Measurements from ENCODE around the gene MLH3. TPM values are rescaled to one million over a fixed set of nuclear protein-coding genes. Genes with fewer than 3 reads are reported as not detected.

The MLH3 gene
- total RNA-seq, 1 experiment from 2014 or later = 23.0 TPM

GRCh38 chr14:74985806-74986205 is 65.5 kb downstream of the MLH3 start:
- H3K4me1 Mint-ChIP-seq = peaks cover 10 to 20% of the 10 kb centered on the region in 2 experiments
- Histone ChIP-seq H3K4me1 (ENCODE audit: insufficient read depth, low read length) (no peaks in the 10 kb centered on the region; the same call in 1 of the 2 replicates), H3K18ac (ENCODE audit: insufficient read length, low read depth, low read length) (no peak overlapping the region), H3T11ph (ENCODE audit: low read length) (no peak overlapping the region), H2BK5ac (ENCODE audit: insufficient read length, low read length) (no peak overlapping the region), H2BK20ac (ENCODE audit: low read depth, low read length, poor library complexity, severe bottlenecking) (no peak overlapping the region), H3K4me2 (ENCODE audit: insufficient read depth, insufficient read length, low read length) (no peak overlapping the region), H4K20me1 (ENCODE audit: control insufficient read depth, insufficient read depth, insufficient read length) (no peaks in the 10 kb centered on the region), H4K91ac (ENCODE audit: insufficient read length, low read depth, low read length) (no peak overlapping the region), H2BK12ac (ENCODE audit: insufficient read length, low read depth, low read length) (no peak overlapping the region), H3K79me1 (ENCODE audit: insufficient read depth, low read depth, low read length, poor library complexity, severe bottlenecking) (no peaks in the 10 kb centered on the region), H3K56ac (ENCODE audit: insufficient read length, low read depth, low read length) (no peak overlapping the region), H2BK15ac (ENCODE audit: low read depth, low read length) (no peak overlapping the region; the same call in 1 of the 2 replicates), H3K9ac (ENCODE audit: extremely low read depth, insufficient read length, low read length) (no peak overlapping the region), H3K14ac (ENCODE audit: insufficient read depth, low read length) (no peak overlapping the region), H2AK5ac (ENCODE audit: insufficient read length, low read length) (no peak overlapping the region), H3K27ac (ENCODE audit: insufficient read length, low read depth, low read length) (no peak overlapping the region), H2BK120ac (ENCODE audit: low read depth, low read length, poor library complexity, severe bottlenecking) (no peak overlapping the region), H2AFZ (ENCODE audit: low read length) (no peak overlapping the region), H4K8ac (replicated peaks; ENCODE audit: insufficient read length, low read depth, low read length) (no peak overlapping the region), H4K5ac (ENCODE audit: insufficient read length, low read depth, low read length) (no peak overlapping the region), H3K9me3 (ENCODE audit: control insufficient read depth, low read depth, low read length) (no peaks in the 10 kb centered on the region), H3K23ac (ENCODE audit: insufficient read length, low read depth, low read length) (no peak overlapping the region), H3K79me2 (ENCODE audit: insufficient read depth, low read length) (no peaks in the 10 kb centered on the region), H3K27me3 (ENCODE audit: insufficient read depth, low read length) (no peaks in the 10 kb centered on the region), H3K23me2 (ENCODE audit: insufficient read length, low read depth, low read length, poor library complexity, severe bottlenecking) (no peaks in the 10 kb centered on the region), H3K4ac (ENCODE audit: low read depth, low read length) (no peak overlapping the region)
- H3K27ac Mint-ChIP-seq = no peak overlapping the region
- no peaks in the 10 kb centered on the region for H3K27me3 Mint-ChIP-seq (ENCODE audit: low read depth)
- no CpG with 5 or more reads among the region's 6 CpGs for WGBS (ENCODE audit: extremely low coverage, insufficient read length, low lambda C conversion rate)
- H3K4me3 Mint-ChIP-seq = no peak overlapping the region
- DNase-seq = no peak
- no peak for TF ChIP-seq CTCF (conservative IDR thresholded peaks at IDR 0.05)
- H3K9me3 Mint-ChIP-seq = no peaks in the 10 kb centered on the region
- no peaks in the 10 kb centered on the region; a peak in 1 of 7 replicates for H3K36me3 Mint-ChIP-seq (ENCODE audit: insufficient read depth in 1 of 3, low read depth in 3 of 3)

Measured in H9 (cell line).